Right lobe of liver (tissue), 6 donors: ENCODE data around the gene CUL9. TPM values are rescaled to one million over a fixed set of nuclear protein-coding genes. Genes with fewer than 3 reads are reported as not detected.

Experiments
- ATAC-seq, 4 donors: fragments of 200-7000 bp; cut with Tn5 transposase; one replicate each; pipeline ENCODE4 v1.9.1; 2020; ENCODE audit warnings: mild to moderate bottlenecking in 4 of 4, moderate library complexity in 4 of 4
- DNase-seq, 3 donors: peaks; one replicate each; pipeline ENCODE4 v3.0.0-alpha.2; 2020
- H3K27ac ChIP-seq, 3 donors: fragments of 200-600 bp; one replicate each; pipeline ENCODE4 v1.8.0; 2022
- H3K27me3 ChIP-seq, 2 donors: fragments of 200-600 bp; one replicate each; pipeline ENCODE4 v1.8.0; 2022
- H3K36me3 ChIP-seq, 4 donors: fragments of 200-600 bp; sonication (generic) in 1 of 4; one replicate each; pipeline versions ENCODE4 v1.5.1 to v1.8.0; 2017 to 2022; ENCODE audit warnings: control low read depth in 1 of 4
- H3K4me1 ChIP-seq, 4 donors: fragments of 200-600 bp; sonication (generic) in 1 of 4; one replicate each; pipeline versions ENCODE4 v1.5.1 to v1.8.0; 2017 to 2022; ENCODE audit warnings: control low read depth in 1 of 4
- H3K4me3 ChIP-seq, 3 donors: fragments of 200-600 bp; one replicate each; pipeline ENCODE4 v1.8.0; 2022
- H3K9me3 ChIP-seq, 4 donors: fragments of 200-600 bp; sonication (generic) in 1 of 4; one replicate each; pipeline versions ENCODE4 v1.5.1 to v1.8.0; 2017 to 2022; ENCODE audit warnings: control low read depth in 1 of 4
- CTCF ChIP-seq, 4 donors: fragments of 200-600 bp in 3 of 4; fragments of 450-650 bp in 1 of 4; IDR thresholded peaks; one replicate each; pipeline versions ENCODE4 v1.5.1 to v1.8.0; 2016 to 2022; ENCODE audit warnings: antibody characterized with exemption in 4 of 4, mild to moderate bottlenecking in 2 of 4
- POLR2A ChIP-seq: fragments of 450-650 bp; IDR thresholded peaks from one replicate; pipeline ENCODE4 v1.6.1; 2017; ENCODE audit warnings: antibody characterized with exemption, mild to moderate bottlenecking
- WGBS: methylation state at CpG from one replicate; pipeline ENCODE4 v1.1.6; 2018; ENCODE audit warnings: low coverage, low lambda C conversion rate; ENCODE audit not compliant: insufficient coverage; ENCODE audit errors: missing lambda C conversion rate; 5-methylcytosine and 5-hydroxymethylcytosine counted together
- intact Hi-C, 2 donors: fragments of 100-400 bp; cut with DNase I; formaldehyde crosslinking; loops; one replicate each; pipeline versions ENCODE4 v1.11.2 to v1.14.1; 2022
- total RNA-seq, 6 experiments: library from RNA; depleted of rRNA in 2 of 6; stranded (reverse); fragments of >200 nt in 2 of 6; fragmentation: NEBNext Ultra II Directional in 3 of 6; extraction: Animal tissue kit (Norgen Biotek cat#: 25700) in 3 of 6; gene quantifications; one replicate each; pipeline versions ENCODE4 v1.1.0 to v1.2.4, GENCODE V29; 2016 to 2023
- donor health status: DM: no; HTN: yes; CAD: no.
- donor health status: DM: no; HTN: no; CAD: no.
- donor health status: DM: no; HTN: no; CAD: no.
- donor health status: DM: no; HTN: yes; CAD: no.
- donor health status: DM: no; HTN: yes; CAD: no.

CUL9 gene
- total RNA-seq, 6 experiments from 2014 or later: 14.4 to 17.7 (median 15.2) TPM

GRCh38 chr6:43221046-43221972, 39.3 kb downstream of the CUL9 start:
- TF ChIP-seq CTCF (IDR thresholded peaks at IDR 0.05): no peak
- TF ChIP-seq POLR2A: no peak

GRCh38 chr6:43222418-43223059, 40.5 kb downstream of the CUL9 start:
- intact Hi-C loops: no loop called here
- TF ChIP-seq POLR2A: no peak
- WGBS: 72% methylated on average over 2 of the region's 15 CpGs
- no peak overlapping the region for H3K4me3 ChIP-seq
- ATAC-seq: peak in 2 of 4 donors; percentile 4 to 16
- no peaks in the 10 kb centered on the region for H3K27me3 ChIP-seq
- no peak overlapping the region for H3K27ac ChIP-seq
- DNase-seq: no peak
- no peaks in the 10 kb centered on the region for H3K4me1 ChIP-seq
- H3K9me3 ChIP-seq: no peaks in the 10 kb centered on the region
- H3K36me3 ChIP-seq: peaks cover 0 to 9% (median 2%) of the 10 kb centered on the region in 4 donors

More at GRCh38 chr6:43221046-43221972, 39.3 kb downstream of the CUL9 start:
- no peaks in the 10 kb centered on the region for H3K9me3 ChIP-seq
- no peak overlapping the region for H3K27ac ChIP-seq
- peak in 3 of 4 donors; percentile 11 to 25 (median 12) for ATAC-seq
- H3K4me3 ChIP-seq: no peak overlapping the region
- H3K4me1 ChIP-seq: no peaks in the 10 kb centered on the region
- H3K36me3 ChIP-seq: peaks cover 0 to 17% (median 2%) of the 10 kb centered on the region in 4 donors
- intact Hi-C loops: no loop called here
- WGBS: 82% methylated on average over 6 of the region's 20 CpGs
- DNase-seq: no peak
- H3K27me3 ChIP-seq: no peaks in the 10 kb centered on the region

GRCh38 chr6:43223175-43223574, 41.2 kb downstream of the CUL9 start:
- Histone ChIP-seq H3K9me3 (no peaks in the 10 kb centered on the region), H3K36me3 (peaks cover 0 to 9% (median 2%) of the 10 kb centered on the region in 4 donors), H3K4me1 (peaks cover 0 to 1% (median 0%) of the 10 kb centered on the region in 4 donors), H3K27me3 (no peaks in the 10 kb centered on the region), H3K4me3 (no peak overlapping the region), H3K27ac (no peak overlapping the region)
- ATAC-seq (peak in 1 of 4 donors; percentile 8), DNase-seq (no peak)
- 86% methylated on average over 2 of the region's 14 CpGs for WGBS
- TF ChIP-seq CTCF (IDR thresholded peaks at IDR 0.05): no peak
- no peak for TF ChIP-seq POLR2A
- intact Hi-C loops: no loop called here

- H3K27me3 ChIP-seq: no peaks in the 10 kb centered on the region
- peaks cover 0 to 12% (median 0%) of the 10 kb centered on the region in 4 donors for H3K4me1 ChIP-seq
- intact Hi-C loops: no loop called here
- TF ChIP-seq CTCF (IDR thresholded peaks at IDR 0.05): no peak
- H3K4me3 ChIP-seq: no peak overlapping the region
- no peak for ATAC-seq
- 80% methylated on average over 5 of the region's 11 CpGs for WGBS
- no peak for DNase-seq
- H3K9me3 ChIP-seq: no peaks in the 10 kb centered on the region
- no peak overlapping the region for H3K27ac ChIP-seq
- peaks cover 0 to 9% (median 2%) of the 10 kb centered on the region in 4 donors for H3K36me3 ChIP-seq
Observed at GRCh38 chr6:43226192-43226851, 44.3 kb downstream of the CUL9 start.
